BE2C (cell line): ENCODE data around the gene GPR78.

ENCODE experiments used
- DNase-seq: peaks from one replicate; pipeline ENCODE4 v3.0.0-alpha.2; 2020
- H3K27me3 ChIP-seq: fragments of 250-450 bp; sonication (Bioruptor Pico); 2 replicates; pipeline ENCODE4 v1.5.1; 2020; ENCODE audit warnings: mild to moderate bottlenecking
- H3K36me3 ChIP-seq: fragments of 250-450 bp; sonication (Bioruptor Pico); 2 replicates; pipeline ENCODE4 v1.5.1; 2020; ENCODE audit warnings: mild to moderate bottlenecking
- H3K4me1 ChIP-seq: fragments of 250-450 bp; sonication (Bioruptor Pico); 2 replicates; pipeline ENCODE4 v1.5.1; 2020
- H3K4me3 ChIP-seq: 2 replicates; pipeline ENCODE4 v1.5.1; 2011; ENCODE audit warnings: low read depth, low read length
- H3K9me3 ChIP-seq: fragments of 250-450 bp; sonication (Bioruptor Pico); 2 replicates; pipeline ENCODE4 v1.5.1; 2020
- TF ChIP-seq, protein P1 (sequence below): IDR thresholded peaks from 2 replicates; pipeline ENCODE4 v1.5.1; 2012; ENCODE audit warnings: mild to moderate bottlenecking, low read depth, low read length

Gene GPR78

GRCh38 chr4:8593264-8594096 lies 13.3 kb downstream of the GPR78 start:
- H3K4me1 ChIP-seq, result no peaks in the 10 kb centered on the region; the same call in none of the 2 replicates
- no peaks in the 10 kb centered on the region for H3K36me3 ChIP-seq
- no peak overlapping the region for H3K4me3 ChIP-seq
- DNase-seq, result no peak
- H3K27me3 ChIP-seq, result peaks cover 20% of the 10 kb centered on the region
- TF ChIP-seq, protein P1, sequence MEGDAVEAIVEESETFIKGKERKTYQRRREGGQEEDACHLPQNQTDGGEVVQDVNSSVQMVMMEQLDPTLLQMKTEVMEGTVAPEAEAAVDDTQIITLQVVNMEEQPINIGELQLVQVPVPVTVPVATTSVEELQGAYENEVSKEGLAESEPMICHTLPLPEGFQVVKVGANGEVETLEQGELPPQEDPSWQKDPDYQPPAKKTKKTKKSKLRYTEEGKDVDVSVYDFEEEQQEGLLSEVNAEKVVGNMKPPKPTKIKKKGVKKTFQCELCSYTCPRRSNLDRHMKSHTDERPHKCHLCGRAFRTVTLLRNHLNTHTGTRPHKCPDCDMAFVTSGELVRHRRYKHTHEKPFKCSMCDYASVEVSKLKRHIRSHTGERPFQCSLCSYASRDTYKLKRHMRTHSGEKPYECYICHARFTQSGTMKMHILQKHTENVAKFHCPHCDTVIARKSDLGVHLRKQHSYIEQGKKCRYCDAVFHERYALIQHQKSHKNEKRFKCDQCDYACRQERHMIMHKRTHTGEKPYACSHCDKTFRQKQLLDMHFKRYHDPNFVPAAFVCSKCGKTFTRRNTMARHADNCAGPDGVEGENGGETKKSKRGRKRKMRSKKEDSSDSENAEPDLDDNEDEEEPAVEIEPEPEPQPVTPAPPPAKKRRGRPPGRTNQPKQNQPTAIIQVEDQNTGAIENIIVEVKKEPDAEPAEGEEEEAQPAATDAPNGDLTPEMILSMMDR, result no peak
- H3K9me3 ChIP-seq, result no peaks in the 10 kb centered on the region

- DNase-seq, result peak; percentile 75
- TF ChIP-seq, protein P1, result peak; percentile 84
- no peaks in the 10 kb centered on the region for H3K9me3 ChIP-seq
- no peaks in the 10 kb centered on the region; the same call in none of the 2 replicates for H3K4me1 ChIP-seq
- no peaks in the 10 kb centered on the region for H3K36me3 ChIP-seq
- no peak overlapping the region for H3K4me3 ChIP-seq
- peaks cover 20% of the 10 kb centered on the region for H3K27me3 ChIP-seq
Measured at GRCh38 chr4:8594097-8595038, 14.2 kb downstream of the GPR78 start.

DNA sequence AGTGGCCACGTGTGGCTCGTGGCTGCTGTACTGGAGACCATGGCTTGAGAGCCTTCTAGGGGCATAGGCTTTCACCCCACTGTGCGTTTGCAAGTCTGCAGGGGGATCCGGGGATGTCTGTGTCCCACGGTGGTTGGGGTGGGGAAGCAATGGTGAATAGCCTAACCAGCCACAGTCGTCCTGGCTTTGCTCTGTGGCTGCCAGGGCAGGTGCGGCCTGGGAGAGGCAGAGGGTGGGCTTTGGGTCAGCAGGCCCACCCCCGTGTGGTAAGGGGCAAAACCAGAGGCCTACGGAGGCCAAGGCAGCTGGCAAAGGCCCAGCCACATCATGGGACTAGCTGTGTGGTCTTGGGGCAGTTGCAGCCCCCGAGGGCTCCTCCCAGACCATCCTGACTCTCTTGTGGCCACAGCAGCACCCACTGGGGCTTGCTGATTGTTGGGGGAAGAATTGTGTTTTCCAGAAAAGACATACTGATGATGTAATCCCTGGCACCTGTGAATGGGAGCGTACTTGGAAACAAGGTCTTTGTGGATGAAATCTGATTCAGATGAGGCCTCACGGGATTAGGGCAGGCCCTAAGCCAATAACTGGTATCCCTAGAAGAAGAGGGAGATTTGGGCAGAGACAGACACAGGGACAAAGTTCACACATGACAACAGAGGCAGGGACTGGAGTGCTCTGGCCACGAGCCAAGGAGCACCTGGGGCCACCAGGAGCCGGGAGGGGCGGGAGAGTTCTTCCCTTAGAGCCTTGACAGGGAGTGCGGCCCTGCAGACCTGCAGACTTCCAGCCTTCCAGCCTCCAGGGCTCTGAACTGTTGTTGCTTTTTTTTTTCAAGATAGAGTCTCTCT lies 15.3 kb downstream of the GPR78 start:
- TF ChIP-seq, protein P1, result no peak
- no peaks in the 10 kb centered on the region for H3K9me3 ChIP-seq
- H3K27me3 ChIP-seq, result peaks cover 20% of the 10 kb centered on the region
- no peaks in the 10 kb centered on the region for H3K36me3 ChIP-seq
- no peak for DNase-seq
- no peaks in the 10 kb centered on the region; the same call in none of the 2 replicates for H3K4me1 ChIP-seq
- H3K4me3 ChIP-seq, result no peak overlapping the region

- no peaks in the 10 kb centered on the region for H3K9me3 ChIP-seq
- no peaks in the 10 kb centered on the region; the same call in none of the 2 replicates for H3K4me1 ChIP-seq
- TF ChIP-seq, protein P1, result no peak
- no peak for DNase-seq
- peaks cover 20% of the 10 kb centered on the region for H3K27me3 ChIP-seq
- no peak overlapping the region for H3K4me3 ChIP-seq
- no peaks in the 10 kb centered on the region for H3K36me3 ChIP-seq
Measured at GRCh38 chr4:8596891-8597290, 16.7 kb downstream of the GPR78 start.

DNA sequence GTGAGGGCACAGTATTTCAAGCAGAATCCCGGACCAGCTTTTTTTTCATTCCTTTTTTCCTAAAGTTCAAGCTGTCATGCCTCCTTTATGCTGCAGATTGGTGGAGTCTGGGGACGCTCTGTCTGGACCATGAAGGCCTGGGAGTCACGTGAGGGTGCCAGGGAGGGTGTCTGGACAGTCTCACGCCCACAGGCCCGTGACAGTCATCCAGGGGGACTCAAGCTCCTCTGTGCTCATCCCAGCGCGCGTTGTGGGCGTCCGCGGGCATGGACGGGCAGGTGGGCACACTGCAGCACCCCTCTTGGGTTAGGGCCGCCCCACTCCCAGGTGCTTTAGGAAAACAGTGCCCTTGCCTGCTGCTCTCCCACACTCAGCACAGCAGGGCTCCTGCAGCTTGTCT lies 17.1 kb downstream of the GPR78 start:
- no peaks in the 10 kb centered on the region; the same call in none of the 2 replicates for H3K4me1 ChIP-seq
- H3K9me3 ChIP-seq, result no peaks in the 10 kb centered on the region
- DNase-seq, result peak; percentile 74
- H3K36me3 ChIP-seq, result no peaks in the 10 kb centered on the region
- no peak overlapping the region for H3K4me3 ChIP-seq
- H3K27me3 ChIP-seq, result peaks cover 16% of the 10 kb centered on the region
- TF ChIP-seq, protein P1, result no peak
